Suppressor macrophage treated with lipopolysaccharide for 4 hours (primary cell): ENCODE measurements around the gene HAVCR2.

Experiments
- DNase-seq: peaks from one replicate; pipeline ENCODE4 v3.0.0-alpha.2; 2020

Gene HAVCR2

GRCh38 chr5:157045601-157046000 lies 63.2 kb downstream of the HAVCR2 start:
- no peak for DNase-seq

- no peak for DNase-seq
These were observed 70.2 kb downstream of the HAVCR2 start for GRCh38 chr5:157038568-157039187.
